Measurements from ENCODE around the gene SPSB4.

- TF ChIP-seq EZH2 (IDR thresholded peaks at IDR 0.05) (no peak), POLR2AphosphoS5 (IDR thresholded peaks at IDR 0.05; ENCODE audit: borderline replicate concordance, low read depth, low read length) (no peak), FOXP2 (optimal IDR thresholded peaks at IDR 0.05; ENCODE audit: control extremely low read depth, extremely low read length, insufficient read depth) (no peak)
Measured at GRCh38 chr3:141116721-141117120, 65.6 kb downstream of the SPSB4 start.
